OCI-LY1 (cell line): ENCODE data around the gene MYBPC1.

Source experiments
- CTCF ChIP-seq: fragments of 200-600 bp; sonication (generic), shearing (Covaris generic); IDR thresholded peaks from 2 replicates; pipeline ENCODE4 v1.5.1; 2017; ENCODE audit warnings: mild to moderate bottlenecking, antibody characterized with exemption, low read length, moderate library complexity, mixed read lengths
- EZH2 ChIP-seq: fragments of 200-600 bp; sonication (generic), shearing (Covaris generic); IDR thresholded peaks from 2 replicates; pipeline ENCODE4 v1.8.0; 2017; ENCODE audit warnings: borderline replicate concordance, mixed run types, mild to moderate bottlenecking, antibody characterized with exemption, low read length, moderate library complexity, mixed read lengths

- TF ChIP-seq CTCF = no peak
- TF ChIP-seq EZH2 = no peak
Observed at GRCh38 chr12:101612160-101612916, 17.6 kb downstream of the MYBPC1 start.
